CD4-positive, alpha-beta T cell treated with Interleukin-17A for 4 hours (primary cell): ENCODE results near the gene KRT80.

Experiments
- DNase-seq: peaks from one replicate; pipeline ENCODE4 v3.0.0-alpha.2; 2020; ENCODE audit warnings: mixed read lengths

KRT80 gene

GRCh38 chr12:52228366-52228765, 36.6 kb upstream of the KRT80 start:
- no peak for DNase-seq

- no peak for DNase-seq
Measured at GRCh38 chr12:52227606-52228166, 35.9 kb upstream of the KRT80 start.

GRCh38 chr12:52226446-52226845, 34.6 kb upstream of the KRT80 start:
- no peak for DNase-seq

- DNase-seq: no peak
Measured at GRCh38 chr12:52225752-52226151, 33.9 kb upstream of the KRT80 start.

GRCh38 chr12:52224151-52224550, 32.3 kb upstream of the KRT80 start:
- DNase-seq: no peak

GRCh38 chr12:52223406-52224039, 31.7 kb upstream of the KRT80 start:
- no peak for DNase-seq

GRCh38 chr12:52222692-52223091, 30.9 kb upstream of the KRT80 start:
- DNase-seq: no peak

GRCh38 chr12:52221912-52222457, 30.2 kb upstream of the KRT80 start:
- DNase-seq: peak; percentile 57

GRCh38 chr12:52221070-52221781, 29.4 kb upstream of the KRT80 start:
- no peak for DNase-seq

- DNase-seq: no peak
Measured at GRCh38 chr12:52220477-52220876, 28.7 kb upstream of the KRT80 start.

- DNase-seq: no peak
Measured at GRCh38 chr12:52218001-52218400, 26.2 kb upstream of the KRT80 start.

- no peak for DNase-seq
Measured at GRCh38 chr12:52217223-52217622, 25.4 kb upstream of the KRT80 start.

- no peak for DNase-seq
Measured at GRCh38 chr12:52216807-52217206, 25.0 kb upstream of the KRT80 start.

GRCh38 chr12:52216100-52216499, 24.3 kb upstream of the KRT80 start:
- no peak for DNase-seq

- no peak for DNase-seq
Measured at GRCh38 chr12:52215587-52216031, 23.8 kb upstream of the KRT80 start.

- DNase-seq: no peak
Measured at GRCh38 chr12:52214421-52214802, 22.6 kb upstream of the KRT80 start.

- peak; percentile 56 for DNase-seq
Measured at GRCh38 chr12:52213564-52214420, 22.0 kb upstream of the KRT80 start.

GRCh38 chr12:52212701-52213563, 21.1 kb upstream of the KRT80 start:
- DNase-seq: no peak

GRCh38 chr12:52211716-52212585, 20.1 kb upstream of the KRT80 start:
- DNase-seq: no peak

- DNase-seq: no peak
Measured at GRCh38 chr12:52210925-52211650, 19.3 kb upstream of the KRT80 start.
